HK-2 (cell line): ENCODE results near the gene HTR3D.
A peak's percentile ranks its signal among the peaks of the same experiment; 100 is the strongest.
"Not testable (repeated sequence)": the region's sequence is repeated elsewhere in the genome, so short reads cannot be mapped to it uniquely, and the experiment has no call there.

Experiments
- DNase-seq: peaks from one replicate; pipeline ENCODE4 v3.0.0-alpha.2; 2018; ENCODE audit not compliant: unreplicated experiment

The HTR3D gene, protein sequence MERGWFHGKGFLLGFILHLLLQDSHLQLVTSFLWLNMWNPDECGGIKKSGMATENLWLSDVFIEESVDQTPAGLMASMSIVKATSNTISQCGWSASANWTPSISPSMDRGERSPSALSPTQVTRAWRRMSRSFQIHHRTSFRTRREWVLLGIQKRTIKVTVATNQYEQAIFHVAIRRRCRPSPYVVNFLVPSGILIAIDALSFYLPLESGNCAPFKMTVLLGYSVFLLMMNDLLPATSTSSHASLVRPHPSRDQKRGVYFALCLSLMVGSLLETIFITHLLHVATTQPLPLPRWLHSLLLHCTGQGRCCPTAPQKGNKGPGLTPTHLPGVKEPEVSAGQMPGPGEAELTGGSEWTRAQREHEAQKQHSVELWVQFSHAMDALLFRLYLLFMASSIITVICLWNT

DNA sequence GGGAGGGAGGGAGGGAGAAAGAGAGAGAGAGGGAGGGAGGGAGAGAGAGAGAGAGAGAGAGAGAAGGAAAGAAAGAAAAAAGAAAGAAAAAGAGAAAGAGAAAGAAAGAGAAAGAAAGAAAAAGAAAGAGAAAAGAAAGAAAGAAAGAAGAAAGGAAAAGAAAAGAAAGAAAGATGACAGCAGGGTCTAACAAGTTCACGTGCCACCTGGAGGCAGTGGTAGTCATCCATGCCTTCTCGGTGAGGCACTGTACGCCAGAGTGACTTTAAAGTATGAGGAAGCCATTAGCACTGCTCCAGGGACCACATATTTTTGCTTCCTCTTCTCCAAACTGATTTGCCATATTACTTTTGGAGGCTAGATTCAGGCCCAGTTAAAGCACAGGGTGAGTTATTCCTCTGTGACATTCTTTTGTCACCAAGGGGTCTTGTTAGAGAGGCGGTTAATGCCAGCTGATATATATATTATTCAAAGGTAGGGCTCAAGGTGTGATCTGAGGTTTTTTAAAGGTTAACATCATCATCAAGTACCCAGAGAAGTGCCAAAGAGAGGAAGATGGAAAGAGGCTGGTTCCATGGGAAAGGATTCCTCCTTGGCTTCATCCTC, at the start of gene HTR3D:
TSS of gene HTR3D (plus strand) at position 556 of the 606 bp plus-strand sequence. CDS start at position 556, 0 bp downstream.
- DNase-seq = peak; percentile 52

DNA sequence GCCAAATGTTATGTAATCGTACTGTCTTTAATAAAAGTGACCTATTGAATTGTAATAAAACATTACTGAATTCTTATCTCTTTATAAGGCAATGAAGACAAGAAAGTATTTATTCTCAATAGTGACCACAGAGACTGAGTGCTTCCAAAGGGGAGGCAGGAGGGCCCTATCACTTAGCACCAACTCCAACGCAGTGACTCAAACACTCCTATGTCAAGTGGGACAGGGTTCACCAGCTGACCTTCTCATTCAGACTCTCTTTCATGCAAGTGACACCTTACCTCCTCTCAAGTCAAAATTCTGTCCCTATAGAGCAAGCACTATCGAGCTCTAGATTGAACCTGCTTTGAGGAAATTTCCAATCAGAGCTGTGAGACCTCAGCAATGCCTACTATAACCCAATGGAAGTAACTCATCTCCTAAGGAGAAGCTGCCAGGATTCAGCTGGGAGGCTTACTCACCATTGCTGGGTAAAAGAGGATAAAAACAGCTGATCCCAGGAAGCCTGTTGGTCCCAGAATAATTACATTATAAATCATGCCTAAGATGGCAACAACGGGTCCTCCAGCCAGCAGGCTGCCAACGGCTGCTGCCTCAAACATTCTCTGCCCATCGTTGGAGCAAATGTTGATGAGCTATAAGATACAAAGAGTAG, 49.4 kb upstream of the HTR3D start:
- DNase-seq = no peak

DNA sequence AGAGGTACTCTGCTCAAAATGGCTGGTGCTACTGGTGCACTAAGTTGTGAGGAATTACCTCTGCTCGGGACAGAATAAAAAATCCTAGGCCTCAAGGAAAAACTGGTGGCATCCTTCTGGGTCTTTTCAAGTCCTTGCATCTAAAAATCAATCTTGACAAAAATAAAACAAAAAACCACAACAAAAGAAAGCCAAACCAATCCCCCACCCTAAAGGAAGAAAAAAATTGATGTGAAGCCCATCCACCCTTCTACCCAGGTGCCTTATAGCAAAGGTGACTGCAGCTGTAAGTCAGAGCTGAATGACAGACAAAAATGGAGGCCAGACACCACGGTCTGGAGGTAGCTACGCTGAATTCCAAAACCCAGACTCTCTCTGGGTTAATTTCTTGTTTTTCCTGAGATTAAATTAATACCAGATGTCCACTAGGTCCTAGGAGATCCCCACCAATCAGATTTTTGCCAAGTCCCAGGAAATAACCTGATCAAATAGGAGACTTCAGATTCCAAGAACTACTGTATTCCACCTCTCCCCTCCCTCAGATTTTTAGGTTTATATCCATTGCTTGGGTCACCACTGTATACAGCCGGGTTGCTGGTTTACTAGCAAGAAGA, 47.3 kb upstream of the HTR3D start:
- no peak for DNase-seq

DNA sequence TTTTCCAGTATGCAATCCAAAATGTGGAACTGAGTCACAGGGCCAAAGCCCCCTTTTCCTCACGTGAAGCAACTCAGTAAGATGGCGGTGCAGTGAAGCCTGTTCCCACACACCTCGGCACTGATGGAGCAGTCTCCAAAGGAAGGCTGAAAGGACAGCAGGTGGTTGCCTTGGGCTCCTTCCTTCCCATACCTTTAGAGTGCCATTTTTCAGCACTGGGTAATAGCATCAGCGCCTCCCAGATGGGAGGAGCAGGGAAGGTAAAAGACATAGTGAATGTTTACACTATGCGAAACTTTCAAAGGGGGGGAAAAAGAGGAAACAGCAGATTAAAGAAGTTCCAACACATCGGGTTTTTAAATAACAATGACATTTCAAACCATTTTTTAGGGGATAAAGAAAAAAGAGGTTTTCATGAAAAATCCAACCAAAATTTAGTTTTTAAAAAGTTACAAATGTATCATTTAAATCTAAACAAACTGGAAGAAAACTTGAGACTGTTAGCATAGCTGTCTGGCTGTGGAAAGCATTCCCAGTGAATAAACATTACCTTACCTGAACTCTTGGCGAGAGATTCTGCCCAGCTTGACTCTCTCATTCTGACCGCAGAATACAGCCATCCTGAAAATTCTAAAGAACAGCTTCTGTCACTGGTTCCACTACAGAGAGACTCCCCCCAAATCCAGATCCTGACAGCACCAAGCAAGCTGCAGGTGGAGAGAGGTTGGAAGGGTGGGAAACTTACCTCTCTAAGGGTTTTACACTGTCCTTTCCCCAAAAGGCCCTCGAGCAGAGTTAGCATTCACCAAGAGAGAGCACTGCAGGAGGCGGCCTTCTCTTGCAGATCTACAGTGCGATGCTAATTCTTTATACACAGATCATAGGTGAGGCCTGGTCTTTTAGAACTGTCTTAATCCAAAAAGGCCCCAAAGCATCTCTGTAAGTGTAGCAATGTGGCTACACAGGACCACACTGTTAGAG, 46.5 kb upstream of the HTR3D start:
- DNase-seq = no peak

DNA sequence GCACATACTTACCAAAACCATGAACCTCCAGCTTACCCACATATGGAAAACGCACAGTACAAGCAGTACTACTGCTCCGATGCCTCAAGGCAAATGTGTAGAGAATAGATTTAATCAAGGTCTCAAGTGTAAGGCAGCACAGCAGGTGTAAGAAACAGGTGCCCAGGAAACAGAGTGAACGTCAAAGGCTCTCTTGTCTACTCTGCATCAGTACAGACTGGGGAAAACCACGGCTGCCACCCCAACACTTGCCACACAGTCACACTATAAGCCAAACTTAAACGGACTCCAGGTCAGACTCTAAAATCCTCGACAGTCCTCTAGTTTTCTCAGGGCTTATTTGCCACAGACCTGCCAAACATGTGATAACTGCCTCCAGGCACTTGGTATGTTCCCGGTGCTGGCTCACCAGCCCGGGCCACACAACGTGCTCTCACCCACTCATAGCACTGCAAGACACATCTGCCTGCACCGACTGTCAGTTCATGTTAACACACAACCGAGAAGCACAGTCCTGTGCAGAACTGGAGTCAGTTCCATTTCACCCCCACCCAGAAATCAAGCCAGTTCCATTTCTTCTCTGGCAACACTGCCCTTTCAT, 44.4 kb upstream of the HTR3D start:
- DNase-seq = no peak

DNA sequence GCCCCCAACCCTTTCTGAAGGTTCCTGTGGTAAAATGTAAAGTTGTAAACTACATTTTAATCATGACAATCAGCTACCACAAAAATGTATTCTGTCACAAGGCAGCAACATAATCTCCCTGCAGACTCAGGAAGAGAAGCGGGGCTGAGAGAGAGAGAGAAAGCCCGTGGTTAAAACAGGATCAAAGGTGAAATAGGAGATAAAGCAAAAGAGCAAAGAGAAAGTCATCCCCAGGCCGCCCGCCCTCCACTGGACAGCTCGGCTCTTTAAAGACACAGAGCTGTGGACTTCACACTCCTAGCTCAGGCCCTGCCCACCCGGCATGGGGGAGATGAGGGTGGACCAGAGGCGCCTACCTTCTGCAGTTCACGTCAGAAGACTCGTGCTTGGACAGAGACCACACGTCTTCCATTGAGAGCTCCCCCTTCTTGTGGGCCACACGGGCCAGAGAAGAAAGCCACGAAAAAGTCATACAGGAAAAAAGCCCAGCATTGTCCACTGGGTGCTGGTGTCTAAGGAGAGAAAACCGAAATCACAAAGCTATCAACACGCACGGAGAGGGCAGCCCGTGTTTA, 43.2 kb upstream of the HTR3D start:
- peak; percentile 22 for DNase-seq

DNA sequence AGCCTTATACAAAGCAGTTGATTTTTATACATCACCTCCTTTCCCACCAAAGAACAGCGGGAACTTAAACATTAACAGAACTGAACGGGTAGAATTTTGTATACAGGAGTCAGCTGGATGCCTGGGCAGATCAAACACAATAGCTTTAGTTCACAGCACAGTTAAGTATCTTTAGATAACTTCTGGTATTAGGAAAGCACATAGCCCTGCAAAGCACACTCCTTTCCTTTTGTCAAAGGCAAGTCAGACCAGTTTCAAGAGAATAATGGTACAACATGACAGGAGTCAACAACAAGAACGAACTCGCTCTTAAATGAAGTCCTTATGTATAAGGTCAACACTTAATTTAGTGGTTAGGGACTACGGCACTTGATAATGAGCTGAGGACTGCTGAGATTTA, 40.1 kb upstream of the HTR3D start:
- DNase-seq = no peak

DNA sequence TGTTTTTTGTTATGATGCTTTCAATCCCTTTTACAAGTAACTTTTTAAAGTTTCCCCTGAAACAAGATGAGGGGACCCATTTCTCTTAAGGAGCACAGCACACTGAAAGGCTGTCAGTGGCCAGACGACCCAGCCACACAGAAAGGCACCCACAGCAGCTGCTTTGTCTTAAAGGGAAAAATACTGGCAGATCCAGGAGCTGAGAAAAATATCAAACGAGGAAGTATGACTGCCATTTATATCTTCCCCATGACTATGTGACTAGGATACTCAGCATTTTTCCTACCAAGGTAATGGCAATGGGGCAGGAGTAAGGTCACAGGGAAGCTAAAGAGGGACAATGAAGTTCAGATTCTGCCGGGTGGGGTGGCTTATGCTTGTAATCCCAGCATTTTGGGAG, 29.8 kb upstream of the HTR3D start:
- DNase-seq = no peak

DNA sequence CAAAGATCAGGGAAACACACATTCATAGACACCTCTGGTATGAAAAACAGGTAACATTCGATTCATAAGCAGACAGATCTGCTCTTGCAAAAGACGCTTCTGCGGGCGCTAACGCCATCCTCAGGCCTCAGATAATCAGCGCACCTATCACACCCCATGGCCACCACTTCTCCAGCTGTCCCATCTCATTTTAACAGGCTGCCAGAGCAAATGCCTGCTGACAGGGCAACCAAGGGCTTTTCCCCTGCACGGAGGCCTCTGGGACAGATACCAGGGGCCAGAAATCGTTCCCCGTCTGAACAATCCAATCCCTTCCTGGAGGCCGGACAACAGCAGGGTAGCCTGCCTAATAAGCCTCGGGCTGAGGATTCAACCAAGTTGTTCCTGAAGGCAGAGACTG, 29.1 kb upstream of the HTR3D start:
- DNase-seq = no peak

DNA sequence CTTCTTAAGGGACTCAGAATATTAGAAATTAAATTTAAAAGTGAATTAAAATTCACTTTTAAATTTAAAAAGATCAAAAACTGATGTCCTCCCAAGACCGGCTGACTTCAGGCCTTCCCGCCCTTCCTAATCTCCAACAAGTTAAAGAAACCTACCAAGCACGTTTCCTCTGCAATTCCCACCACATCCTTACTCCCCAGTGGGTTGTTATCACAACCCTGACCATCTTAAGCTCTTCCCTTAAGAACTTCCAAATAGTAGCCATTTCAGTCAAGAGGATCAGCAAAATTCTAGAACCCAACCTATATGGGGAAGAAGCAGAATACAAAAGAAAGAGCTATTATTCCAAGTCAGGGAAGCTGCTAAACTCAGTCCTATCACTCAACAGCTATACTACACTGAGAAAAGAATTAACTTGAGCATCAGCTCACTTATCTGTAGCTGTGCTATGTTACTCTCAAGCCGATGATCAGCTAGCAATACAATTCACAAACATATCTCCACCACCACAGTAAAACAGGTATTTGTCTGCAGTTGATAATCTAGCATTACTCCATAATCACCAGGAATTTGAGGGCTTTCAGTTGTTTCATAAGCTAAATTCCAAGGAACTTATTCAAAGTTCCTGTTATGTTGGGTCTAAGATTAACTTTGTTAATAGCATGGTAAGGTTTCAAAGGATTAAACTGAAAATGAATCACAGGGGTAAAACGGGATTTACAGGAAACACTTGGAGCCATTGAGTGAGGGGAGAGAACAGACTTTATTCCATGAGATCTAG, 28.2 kb upstream of the HTR3D start:
- DNase-seq = no peak

DNA sequence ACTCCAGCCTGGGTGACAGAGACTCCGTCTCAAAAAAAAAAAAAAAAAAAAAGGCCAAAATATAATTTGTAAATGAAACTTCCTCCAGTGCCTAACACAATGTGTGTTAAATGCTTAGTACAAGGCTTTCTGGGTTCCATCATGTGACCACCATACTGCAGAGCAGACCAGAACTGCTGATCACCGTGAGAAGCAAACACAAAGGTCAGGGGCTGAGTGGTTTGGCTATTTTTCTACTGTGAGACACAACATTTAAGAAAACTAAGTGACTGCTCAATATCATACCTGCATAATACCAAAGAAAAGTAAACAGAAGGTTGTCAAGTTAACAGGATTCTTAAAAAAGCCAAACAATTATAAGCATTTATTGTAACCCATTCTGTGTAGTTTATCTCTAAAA, 27.1 kb upstream of the HTR3D start:
- no peak for DNase-seq

DNA sequence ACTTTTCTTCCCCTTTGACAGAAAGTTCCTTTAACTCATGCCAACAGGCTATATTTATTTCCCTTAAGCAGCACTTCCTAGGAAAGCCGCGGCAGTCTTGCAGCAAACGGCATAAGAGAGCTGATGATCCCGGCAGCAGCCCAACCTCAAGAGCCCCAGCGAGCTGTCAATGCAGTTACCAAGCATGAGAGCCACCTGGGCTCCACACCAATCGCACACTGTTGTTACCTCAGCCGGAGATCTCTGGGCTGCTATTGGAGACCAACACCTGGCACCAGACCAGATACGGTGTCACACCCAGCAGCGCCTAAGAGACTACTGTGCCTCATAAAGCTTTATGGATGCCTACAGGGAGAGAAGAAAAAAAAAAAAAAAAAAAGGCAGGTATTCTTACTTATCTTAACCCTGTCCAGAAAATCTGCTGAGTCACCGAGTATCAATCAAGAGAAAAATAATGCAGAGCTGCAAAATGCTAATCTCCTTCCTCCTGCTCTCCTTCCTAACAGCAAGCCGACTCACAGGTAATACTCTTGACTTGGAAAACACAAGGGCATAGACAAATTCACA, 25.5 kb upstream of the HTR3D start:
- peak; percentile 55 for DNase-seq

DNA sequence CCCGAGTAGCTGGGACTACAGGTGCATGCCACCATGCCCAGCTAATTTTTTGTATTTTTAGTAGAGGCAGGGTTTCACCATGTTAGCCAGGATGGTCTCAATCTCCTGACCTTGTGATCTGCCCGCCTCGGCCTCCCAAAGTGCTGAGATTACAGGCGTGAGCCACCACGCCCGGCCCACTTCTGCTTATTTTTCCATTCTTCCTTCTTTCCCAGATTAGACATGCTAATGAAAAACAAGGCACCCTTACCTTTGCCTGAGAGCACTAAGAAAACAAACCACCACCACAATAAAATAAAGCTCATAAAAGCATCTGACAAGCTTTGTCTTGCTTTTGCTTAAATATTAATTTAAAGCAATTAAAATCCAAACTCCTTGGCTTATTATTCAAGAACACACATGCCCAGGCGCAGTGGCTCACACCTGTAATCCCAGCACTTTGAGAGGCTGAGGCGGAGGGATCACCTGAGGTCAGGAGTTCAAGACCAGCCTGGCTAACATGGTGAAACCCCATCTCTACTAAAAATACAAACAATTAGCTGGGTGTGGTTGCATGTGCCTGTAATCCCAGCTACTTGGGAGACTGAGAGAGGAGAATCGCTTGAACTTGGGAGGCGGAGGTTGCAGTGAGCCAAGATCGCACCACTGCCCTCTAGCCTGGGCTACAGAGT, 24.3 kb upstream of the HTR3D start:
- not testable (repeated sequence) for DNase-seq

DNA sequence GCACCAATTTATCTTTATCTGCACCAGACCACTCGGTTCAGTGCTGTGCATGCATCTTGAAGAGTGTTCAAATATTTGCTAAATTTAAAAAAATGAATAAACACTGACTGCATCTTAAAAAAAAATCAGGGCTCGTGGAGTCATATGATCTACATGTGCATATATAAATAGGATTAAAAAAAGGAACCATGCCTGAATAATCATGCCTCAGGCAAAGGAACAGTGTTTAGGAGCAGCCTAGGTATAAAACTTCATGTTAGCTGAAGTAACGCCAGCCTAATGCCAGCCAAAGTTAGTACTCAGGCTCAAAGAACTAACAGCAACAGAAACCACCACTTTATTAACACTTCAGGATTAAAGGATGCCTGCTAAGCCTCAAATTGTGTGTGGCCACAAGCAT, 23.4 kb upstream of the HTR3D start:
- DNase-seq = no peak

DNA sequence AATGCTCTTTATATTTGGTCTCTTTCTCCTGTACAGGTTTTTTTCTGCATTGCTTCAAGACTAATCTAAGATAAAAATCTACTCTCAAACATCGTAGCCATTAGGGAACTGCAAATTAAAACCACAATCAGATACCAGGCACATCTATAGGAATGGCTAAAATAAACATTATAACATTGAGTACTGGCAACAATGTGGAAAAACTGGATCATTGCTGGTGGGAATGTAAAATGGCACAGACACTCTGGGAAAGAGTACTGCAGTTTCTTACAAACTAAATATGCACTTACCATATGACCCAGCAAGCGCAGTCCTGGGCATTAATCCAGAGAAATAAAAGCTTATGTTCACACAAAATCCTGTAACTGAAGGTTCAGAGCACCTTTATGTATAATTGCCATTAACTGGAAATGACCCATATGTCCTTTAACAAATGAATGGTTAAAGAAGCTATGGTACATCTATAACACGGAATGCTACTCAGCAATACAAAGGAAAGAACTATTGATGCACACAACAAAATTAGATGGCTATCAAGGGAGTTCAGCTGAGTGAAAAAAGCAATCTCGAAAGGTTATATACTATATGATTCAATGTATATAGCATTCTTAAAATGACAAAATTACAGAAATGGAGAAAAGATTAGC, 20.2 kb upstream of the HTR3D start:
- no peak for DNase-seq

DNA sequence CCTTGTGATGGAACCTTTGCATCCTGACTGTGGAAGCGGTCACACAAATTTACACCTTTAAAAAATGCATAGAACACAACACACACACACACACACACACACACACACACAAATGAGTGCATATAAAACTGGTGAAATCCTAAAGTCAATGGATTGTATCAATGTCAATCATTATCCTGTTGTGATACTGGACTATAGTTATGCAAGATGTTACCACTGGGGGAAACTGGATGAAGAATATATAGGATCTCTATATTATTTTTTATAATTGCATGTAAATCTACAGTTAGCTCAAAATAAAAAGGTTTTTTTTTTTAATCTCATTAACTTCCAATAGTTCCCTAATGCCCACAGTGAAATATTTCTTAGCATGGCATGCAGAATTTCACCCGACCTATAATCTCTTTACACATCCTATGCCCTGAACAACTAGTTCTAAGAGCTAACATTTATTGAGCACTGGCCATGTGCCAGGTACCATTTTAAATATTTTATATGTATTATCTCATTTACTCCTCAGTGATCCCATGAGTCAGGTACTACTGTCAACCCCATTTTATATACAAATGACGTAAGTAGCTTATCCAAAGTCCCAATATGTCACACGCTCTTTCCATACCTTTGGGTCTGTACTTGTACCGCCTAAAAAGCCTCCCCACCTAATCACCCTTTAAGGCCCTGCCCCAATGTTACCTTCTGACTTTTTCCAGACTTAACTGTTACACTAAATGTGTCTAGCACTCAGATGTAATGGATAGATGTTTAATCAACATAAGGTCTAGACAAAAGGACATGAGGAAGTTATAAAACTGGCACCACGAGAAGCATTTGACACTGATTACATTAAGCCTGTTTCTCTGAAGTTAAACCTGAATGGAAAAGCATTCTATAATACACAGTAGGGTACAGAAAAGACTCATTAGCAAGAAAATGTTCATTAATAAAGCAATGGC, 19.3 kb upstream of the HTR3D start:
- DNase-seq = no peak

DNA sequence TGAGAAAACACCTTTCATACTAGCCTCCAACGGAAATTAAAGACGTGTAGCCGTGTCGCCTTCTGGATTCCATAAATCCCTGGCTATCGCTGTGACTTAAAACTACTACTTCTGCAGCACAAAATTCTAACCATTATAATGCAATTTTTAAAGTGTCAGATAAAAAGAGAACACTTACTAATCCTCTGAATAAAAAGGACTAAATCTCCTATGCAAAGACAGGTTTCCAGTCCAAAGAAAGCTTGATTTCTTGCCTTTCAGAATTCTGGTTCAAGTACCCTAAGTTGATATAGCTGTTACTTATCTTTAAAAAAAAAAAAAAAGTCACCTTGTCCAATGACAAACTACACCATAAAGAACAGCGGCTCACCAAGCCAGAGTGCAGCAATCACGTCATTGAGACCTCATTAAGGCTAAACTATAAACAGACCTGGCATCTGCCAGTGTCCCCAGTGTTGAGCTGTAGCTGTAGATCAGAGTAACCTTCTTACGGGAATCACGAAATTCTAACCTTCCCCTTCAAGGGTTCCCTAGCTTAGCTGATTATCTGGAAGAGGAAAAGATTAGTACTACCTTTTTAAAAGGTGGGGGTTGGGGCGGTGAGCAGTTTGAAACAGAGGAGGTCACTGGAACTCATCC, 16.0 kb upstream of the HTR3D start:
- DNase-seq = no peak
